Stomach (tissue), 9 donors: ENCODE measurements around the gene NOS2. TPM values are rescaled to one million over a fixed set of nuclear protein-coding genes. Genes with fewer than 3 reads are reported as not detected.
A peak's percentile ranks its signal among the peaks of the same experiment; 100 is the strongest.
"Not testable (repeated sequence)": the region's sequence is repeated elsewhere in the genome, so short reads cannot be mapped to it uniquely, and the experiment has no call there.

ENCODE experiments used
- DNase-seq, 2 donors: peaks; one replicate each; pipeline versions ENCODE4 v3.0.0 to v3.0.0-alpha.2; 2013 to 2019
- H3K27ac ChIP-seq, 5 donors: fragments of 200-600 bp in 4 of 5; sonication (generic) in 4 of 5; one replicate each; pipeline ENCODE4 v1.5.1; 2013 to 2019; ENCODE audit warnings: mild to moderate bottlenecking in 1 of 5, moderate library complexity in 1 of 5
- H3K27me3 ChIP-seq, 3 donors: fragments of 200-600 bp; sonication (generic); one replicate each; pipeline ENCODE4 v1.5.1; 2017 to 2019; ENCODE audit warnings: mixed run types in 1 of 3
- H3K36me3 ChIP-seq, 4 donors: fragments of 200-600 bp; sonication (generic); 1 replicate in 3 of 4; 2 replicates in 1 of 4; pipeline ENCODE4 v1.5.1; 2016 to 2019
- H3K4me1 ChIP-seq, 4 donors: fragments of 200-600 bp; sonication (generic); one replicate each; pipeline ENCODE4 v1.5.1; 2016 to 2019
- H3K4me3 ChIP-seq, 4 donors: fragments of 200-600 bp; sonication (generic) in 3 of 4; one replicate each; pipeline ENCODE4 v1.5.1; 2016 to 2019; ENCODE audit warnings: mild to moderate bottlenecking in 1 of 4
- H3K9me3 ChIP-seq, 4 donors: fragments of 200-600 bp; sonication (generic); one replicate each; pipeline ENCODE4 v1.5.1; 2016 to 2019
- EP300 ChIP-seq: sonication (generic); formaldehyde crosslinking; IDR thresholded peaks from one replicate; pipeline ENCODE4 v1.6.1; 2017; ENCODE audit warnings: antibody characterized with exemption
- POLR2A ChIP-seq, 4 donors: fragments of 450-650 bp; IDR thresholded peaks; one replicate each; pipeline ENCODE4 v1.6.1; 2016; ENCODE audit warnings: antibody characterized with exemption in 4 of 4, control low read depth in 2 of 4, mild to moderate bottlenecking in 1 of 4, moderate library complexity in 1 of 4
- POLR2AphosphoS5 ChIP-seq, 3 donors: sonication (generic); formaldehyde crosslinking; IDR thresholded peaks; one replicate each; pipeline ENCODE4 v1.6.1; 2016; ENCODE audit warnings: antibody characterized with exemption in 3 of 3
- WGBS, 5 donors: extraction: QIAGEN DNeasy Blood & Tissue Kit in 3 of 5; methylation state at CpG; one replicate each; pipeline versions ENCODE4 v1.1.5 to v1.1.7; 2013 to 2018; 5-methylcytosine and 5-hydroxymethylcytosine counted together
- intact Hi-C: fragments of 100-400 bp; cut with DNase I; formaldehyde crosslinking; loops from one replicate; pipeline ENCODE4 v1.15.1; 2023; ENCODE audit warnings: low total_unique reads
- polyA plus RNA-seq, 3 donors: library from polyadenylated mRNA; stranded (reverse); fragments of 200-250 nt; gene quantifications; one replicate each; pipeline ENCODE4 v1.2.3, GENCODE V29; 2013
- total RNA-seq, 5 donors: library from RNA; depleted of rRNA; stranded (reverse); fragments of >200 nt; gene quantifications; one replicate each; pipeline versions ENCODE4 v1.1.0 to v1.2.3, GENCODE V29; 2014 to 2016
- TF ChIP-seq, protein P1 (sequence below), 7 experiments: fragments of 450-650 bp in 4 of 7; fragments of 200-600 bp in 3 of 7; sonication (generic) in 3 of 7; IDR thresholded peaks; one replicate each; pipeline ENCODE4 v1.5.1; 2016 to 2019; ENCODE audit warnings: antibody characterized with exemption in 7 of 7, control low read depth in 2 of 7, mild to moderate bottlenecking in 1 of 7
- donor health status: healthy with polysubstance abuse.
- donor health status: Bipolar disorder and iron deficiency.
- donor health status: healthy.

NOS2 gene
- total and polyA plus RNA-seq, 8 donors, result 0.18 to 0.87 (median 0.20) TPM; not detected in 5

DNA sequence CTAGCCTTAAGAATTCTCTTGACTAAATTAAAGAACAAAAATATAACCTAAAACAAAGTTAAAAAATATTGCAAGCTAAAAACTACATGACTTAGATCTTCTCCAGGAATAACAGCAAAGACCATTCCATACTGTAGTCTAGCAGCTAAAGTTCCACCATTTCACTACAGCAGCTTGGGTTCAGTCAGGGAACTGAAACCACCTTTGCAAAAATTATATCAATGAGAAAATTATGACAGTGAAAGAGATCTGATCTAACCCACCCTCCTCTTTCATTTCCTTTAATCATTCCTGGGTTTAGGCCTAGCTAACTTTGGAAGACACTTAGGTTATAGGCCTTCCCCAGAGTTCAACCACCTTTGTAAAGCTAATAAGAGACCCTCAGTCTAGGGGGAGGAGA is 36.3 kb upstream of the NOS2 start:
- H3K27me3 ChIP-seq, result no peaks in the 10 kb centered on the region
- H3K4me1 ChIP-seq, result no peaks in the 10 kb centered on the region
- H3K36me3 ChIP-seq, result no peaks in the 10 kb centered on the region
- H3K4me3 ChIP-seq, result no peak overlapping the region
- H3K9me3 ChIP-seq, result no peaks in the 10 kb centered on the region
- no peak for DNase-seq
- TF ChIP-seq EP300 (no peak), POLR2A (IDR thresholded peaks at IDR 0.05) (no peak), POLR2AphosphoS5 (IDR thresholded peaks at IDR 0.05) (no peak)
- TF ChIP-seq, protein P1, sequence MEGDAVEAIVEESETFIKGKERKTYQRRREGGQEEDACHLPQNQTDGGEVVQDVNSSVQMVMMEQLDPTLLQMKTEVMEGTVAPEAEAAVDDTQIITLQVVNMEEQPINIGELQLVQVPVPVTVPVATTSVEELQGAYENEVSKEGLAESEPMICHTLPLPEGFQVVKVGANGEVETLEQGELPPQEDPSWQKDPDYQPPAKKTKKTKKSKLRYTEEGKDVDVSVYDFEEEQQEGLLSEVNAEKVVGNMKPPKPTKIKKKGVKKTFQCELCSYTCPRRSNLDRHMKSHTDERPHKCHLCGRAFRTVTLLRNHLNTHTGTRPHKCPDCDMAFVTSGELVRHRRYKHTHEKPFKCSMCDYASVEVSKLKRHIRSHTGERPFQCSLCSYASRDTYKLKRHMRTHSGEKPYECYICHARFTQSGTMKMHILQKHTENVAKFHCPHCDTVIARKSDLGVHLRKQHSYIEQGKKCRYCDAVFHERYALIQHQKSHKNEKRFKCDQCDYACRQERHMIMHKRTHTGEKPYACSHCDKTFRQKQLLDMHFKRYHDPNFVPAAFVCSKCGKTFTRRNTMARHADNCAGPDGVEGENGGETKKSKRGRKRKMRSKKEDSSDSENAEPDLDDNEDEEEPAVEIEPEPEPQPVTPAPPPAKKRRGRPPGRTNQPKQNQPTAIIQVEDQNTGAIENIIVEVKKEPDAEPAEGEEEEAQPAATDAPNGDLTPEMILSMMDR (IDR thresholded peaks at IDR 0.05), result no peak
- intact Hi-C loops, result no loop called here
- H3K27ac ChIP-seq, result no peak overlapping the region

DNA sequence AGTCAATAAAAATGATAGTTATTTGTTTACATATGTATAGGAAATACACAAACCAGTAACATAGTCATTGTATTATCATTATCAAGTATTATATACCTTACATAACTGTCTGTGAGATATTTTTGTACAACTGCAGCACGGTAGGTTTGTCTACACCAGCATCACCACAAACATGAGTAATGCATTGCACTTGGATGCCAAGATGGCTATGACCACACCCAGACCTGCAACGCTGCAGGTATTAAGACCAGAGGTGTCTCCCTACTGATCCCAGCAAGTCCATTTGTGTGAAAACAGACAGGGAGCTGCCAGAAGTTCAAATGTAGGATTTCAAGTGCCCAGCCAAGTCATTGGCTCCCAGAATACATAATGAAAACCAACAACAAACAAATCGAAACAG is 34.2 kb upstream of the NOS2 start:
- intact Hi-C loops, result no loop called here
- no peak overlapping the region for H3K27ac ChIP-seq
- no peak for DNase-seq
- no peaks in the 10 kb centered on the region for H3K9me3 ChIP-seq
- H3K4me3 ChIP-seq, result no peak overlapping the region
- no peaks in the 10 kb centered on the region for H3K27me3 ChIP-seq
- WGBS, 5 donors, result 66 to 86% (median 84%) methylated on average over 3 of the region's 3 CpGs
- TF ChIP-seq EP300 (no peak), POLR2A (IDR thresholded peaks at IDR 0.05) (no peak), POLR2AphosphoS5 (IDR thresholded peaks at IDR 0.05) (no peak)
- TF ChIP-seq, protein P1 (IDR thresholded peaks at IDR 0.05), result no peak
- H3K36me3 ChIP-seq, result no peaks in the 10 kb centered on the region
- no peaks in the 10 kb centered on the region for H3K4me1 ChIP-seq

DNA sequence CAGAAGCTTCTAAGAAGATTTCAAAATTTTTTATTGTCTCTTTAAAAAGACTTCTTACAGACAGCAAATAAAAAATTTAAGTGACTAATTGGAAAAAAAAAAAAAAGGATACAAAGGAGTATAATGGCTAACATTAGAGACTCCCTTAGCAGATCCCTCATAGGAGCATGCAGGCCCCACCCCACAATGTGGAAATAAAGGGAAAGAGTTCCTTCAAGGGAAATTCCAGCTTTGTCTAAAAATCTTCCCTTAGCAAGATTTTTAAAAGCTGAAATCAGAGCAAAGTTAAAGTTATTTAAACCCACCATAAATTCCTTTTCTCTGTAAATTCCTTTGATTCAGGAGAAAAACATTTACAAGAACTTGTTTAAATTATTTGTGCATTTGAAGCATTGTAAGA is 32.5 kb upstream of the NOS2 start:
- Histone ChIP-seq H3K9me3 (no peaks in the 10 kb centered on the region), H3K27ac (no peak overlapping the region), H3K36me3 (no peaks in the 10 kb centered on the region), H3K27me3 (no peaks in the 10 kb centered on the region), H3K4me1 (no peaks in the 10 kb centered on the region), H3K4me3 (no peak overlapping the region)
- TF ChIP-seq, protein P1 (IDR thresholded peaks at IDR 0.05), result no peak
- no peak for TF ChIP-seq POLR2AphosphoS5 (IDR thresholded peaks at IDR 0.05)
- no peak for TF ChIP-seq POLR2A (IDR thresholded peaks at IDR 0.05)
- no peak for TF ChIP-seq EP300
- no peak for DNase-seq
- intact Hi-C loops, result no loop called here

DNA sequence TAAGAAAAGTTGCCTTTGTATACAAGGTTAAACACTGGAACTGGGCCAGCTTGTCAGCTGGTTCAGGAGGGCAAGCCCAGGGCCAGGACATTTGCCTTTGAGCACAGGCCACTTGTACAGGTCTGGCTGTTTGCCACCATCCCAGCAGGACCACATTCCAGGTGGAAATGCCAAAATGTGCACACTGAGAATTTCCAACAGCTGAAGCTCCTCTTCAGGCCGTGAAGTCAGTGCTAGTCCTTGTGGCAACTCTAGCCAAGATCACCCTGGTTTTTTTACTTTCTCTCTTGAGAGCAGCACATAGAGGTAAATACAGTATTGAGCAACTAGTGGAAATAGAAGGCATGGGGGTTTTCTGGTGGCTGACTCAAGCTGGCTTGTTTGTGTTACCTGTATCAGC is 29.6 kb upstream of the NOS2 start:
- H3K9me3 ChIP-seq, intact Hi-C loops: not testable (repeated sequence)
- 13 to 27% (median 20%) methylated on average over 1 of the region's 1 CpG; no CpG with 5 or more reads in 1 of the 5 donors for WGBS, 5 donors

DNA sequence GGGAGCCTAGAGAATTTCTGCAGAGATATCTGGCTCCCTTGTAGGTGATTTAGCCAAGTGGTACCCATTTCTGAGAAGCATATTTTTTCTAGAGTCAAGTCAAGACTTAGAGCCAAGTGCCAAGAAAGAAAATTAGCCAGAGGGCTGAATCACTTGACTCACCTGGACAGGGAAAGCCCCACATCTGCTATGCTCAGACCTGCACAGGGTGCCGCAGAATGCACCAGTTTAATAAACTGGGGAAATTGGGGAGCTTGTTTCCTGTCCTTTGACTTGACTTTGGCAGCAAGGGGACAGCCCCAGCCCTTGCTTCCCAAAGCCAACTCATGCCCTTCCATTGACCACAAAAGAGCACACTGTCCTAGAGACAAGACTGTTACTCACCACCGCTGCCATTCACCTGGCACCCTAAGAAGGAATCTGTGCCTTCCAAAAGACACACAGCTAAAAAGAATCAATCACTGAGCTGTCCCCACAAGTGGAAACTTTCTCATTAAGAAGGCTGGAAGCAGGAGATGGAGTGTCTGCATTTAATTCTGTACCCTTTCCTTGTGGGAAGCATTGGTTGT is 28.9 kb upstream of the NOS2 start:
- WGBS, 5 donors, result no CpG with 5 or more reads among the region's 2 CpGs
- DNase-seq, H3K9me3 ChIP-seq, H3K27me3 ChIP-seq, H3K36me3 ChIP-seq, H3K4me3 ChIP-seq, H3K27ac ChIP-seq, intact Hi-C loops, H3K4me1 ChIP-seq: not testable (repeated sequence)

More for the DNA sequence above, 29.6 kb upstream of the NOS2 start:
- H3K36me3 ChIP-seq, H3K27me3 ChIP-seq, H3K27ac ChIP-seq, H3K4me1 ChIP-seq, H3K4me3 ChIP-seq: not testable (repeated sequence)
- peak in 1 of 2 donors; percentile 13 for DNase-seq
